Osteocyte (in vitro differentiated cells): ENCODE measurements around the gene PROM1. TPM values are rescaled to one million over a fixed set of nuclear protein-coding genes. Genes with fewer than 3 reads are reported as not detected.

Experiments used
- DNase-seq: peaks from one replicate; pipeline ENCODE4 v3.0.0; 2021; ENCODE audit warnings: mixed read lengths; ENCODE audit not compliant: unreplicated experiment; ENCODE audit errors: extremely low spot score
- H3K27ac Mint-ChIP-seq: one replicate; pipeline ENCODE4 v1.8.0; 2021; ENCODE audit warnings: mild to moderate bottlenecking, mixed read lengths; ENCODE audit not compliant: unreplicated experiment
- H3K27me3 Mint-ChIP-seq: one replicate; pipeline ENCODE4 v1.8.0; 2021; ENCODE audit warnings: mixed read lengths; ENCODE audit not compliant: unreplicated experiment
- H3K36me3 Mint-ChIP-seq: one replicate; pipeline ENCODE4 v1.8.0; 2021; ENCODE audit warnings: mixed read lengths; ENCODE audit not compliant: unreplicated experiment
- H3K4me1 Mint-ChIP-seq: one replicate; pipeline ENCODE4 v1.8.0; 2021; ENCODE audit warnings: mixed read lengths; ENCODE audit not compliant: unreplicated experiment
- H3K4me3 Mint-ChIP-seq: one replicate; pipeline ENCODE4 v1.8.0; 2021; ENCODE audit warnings: mild to moderate bottlenecking, moderate library complexity, mixed read lengths; ENCODE audit not compliant: unreplicated experiment
- H3K9me3 Mint-ChIP-seq: one replicate; pipeline ENCODE4 v1.8.0; 2021; ENCODE audit warnings: mixed read lengths; ENCODE audit not compliant: unreplicated experiment
- CTCF ChIP-seq: fragments of 200-600 bp; sonication (generic); IDR thresholded peaks from 2 replicates; pipeline ENCODE4 v1.5.0; 2021; ENCODE audit warnings: antibody characterized with exemption, mild to moderate bottlenecking, moderate library complexity
- total RNA-seq: library from RNA; stranded (reverse); gene quantifications from 2 replicates; pipeline ENCODE4 v1.2.1, GENCODE V29; 2021

The PROM1 gene
- total RNA-seq, 1 donor from 2014 or later, result not detected

DNA sequence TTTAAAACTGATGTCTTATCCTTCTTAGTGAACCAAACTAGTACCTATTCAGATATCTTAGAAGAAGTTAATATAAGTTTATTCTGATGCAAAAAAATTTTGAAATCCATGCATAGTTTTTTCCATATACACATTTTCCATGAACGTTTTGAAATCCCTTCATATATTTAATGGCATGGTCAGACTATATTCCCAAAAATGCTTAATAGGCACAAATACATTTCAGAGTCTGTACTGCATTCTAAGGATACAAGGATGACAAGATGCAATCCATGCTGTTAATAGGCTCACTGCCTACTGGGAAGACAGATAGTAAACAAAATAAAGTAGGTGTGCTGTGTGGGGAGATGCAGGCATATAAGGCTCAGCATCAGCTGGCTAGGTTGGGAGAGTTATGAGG, 33.2 kb downstream of the PROM1 start:
- TF ChIP-seq CTCF, result no peak
- Mint-ChIP-seq H3K27ac (no peak overlapping the region), H3K4me3 (no peak overlapping the region), H3K27me3 (peaks cover 43% of the 10 kb centered on the region), H3K9me3 (no peaks in the 10 kb centered on the region), H3K36me3 (no peaks in the 10 kb centered on the region), H3K4me1 (no peaks in the 10 kb centered on the region)
- no peak for DNase-seq

- no peak overlapping the region for H3K4me3 Mint-ChIP-seq
- H3K27ac Mint-ChIP-seq, result no peak overlapping the region
- no peaks in the 10 kb centered on the region for H3K9me3 Mint-ChIP-seq
- H3K27me3 Mint-ChIP-seq, result peaks cover 29% of the 10 kb centered on the region
- DNase-seq, result no peak
- TF ChIP-seq CTCF, result no peak
- H3K4me1 Mint-ChIP-seq, result no peaks in the 10 kb centered on the region
- H3K36me3 Mint-ChIP-seq, result no peaks in the 10 kb centered on the region
Measured at GRCh38 chr4:16048619-16049419, 35.0 kb downstream of the PROM1 start.

- no peaks in the 10 kb centered on the region for H3K9me3 Mint-ChIP-seq
- TF ChIP-seq CTCF, result no peak
- H3K4me1 Mint-ChIP-seq, result no peaks in the 10 kb centered on the region
- DNase-seq, result no peak
- no peaks in the 10 kb centered on the region for H3K36me3 Mint-ChIP-seq
- peaks cover 7% of the 10 kb centered on the region for H3K27me3 Mint-ChIP-seq
- H3K4me3 Mint-ChIP-seq, result no peak overlapping the region
- H3K27ac Mint-ChIP-seq, result no peak overlapping the region
Measured at GRCh38 chr4:16045687-16046086, 38.1 kb downstream of the PROM1 start.

DNA sequence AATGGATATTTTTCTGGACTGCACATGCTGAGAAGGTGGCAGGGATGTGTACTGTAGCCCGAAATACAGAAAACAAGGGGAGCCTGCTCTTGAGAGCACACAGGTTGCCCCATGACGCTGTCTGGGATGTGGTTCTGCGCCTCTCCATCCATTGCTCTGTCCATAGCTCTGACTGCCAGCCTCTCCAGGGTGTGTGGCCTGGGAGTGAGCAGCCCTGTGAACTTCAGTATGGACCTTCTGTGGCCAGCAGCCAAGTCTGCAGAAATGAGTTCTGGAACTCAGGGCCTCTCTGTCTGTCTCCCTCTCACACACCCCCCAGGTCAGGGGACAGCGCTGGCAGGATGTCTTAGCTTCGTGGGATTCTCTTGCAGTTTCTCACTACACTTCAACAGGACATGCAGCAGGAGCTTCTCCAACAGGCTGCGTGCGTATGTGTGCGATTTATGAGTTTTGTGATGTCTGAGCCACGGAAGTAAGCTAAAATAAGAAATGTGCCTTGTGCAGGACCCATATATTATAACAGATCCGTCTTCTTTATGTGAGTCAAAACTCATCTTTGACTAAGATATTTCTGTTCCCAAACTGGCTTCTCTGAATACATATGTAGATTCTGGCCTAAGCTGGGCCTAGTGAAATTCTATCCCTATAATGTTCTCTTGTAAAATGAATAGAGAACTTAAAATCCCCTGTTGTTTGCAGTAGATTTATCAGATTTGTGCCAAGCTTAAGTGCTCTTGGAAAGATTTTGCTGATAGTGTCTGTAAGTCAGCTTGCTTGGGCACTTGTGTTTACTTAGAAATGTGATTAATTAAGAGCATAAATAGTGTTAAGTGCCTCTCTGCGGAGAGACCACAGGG, 40.0 kb downstream of the PROM1 start:
- Mint-ChIP-seq H3K9me3 (no peaks in the 10 kb centered on the region), H3K4me1 (no peaks in the 10 kb centered on the region), H3K27ac (no peak overlapping the region), H3K36me3 (no peaks in the 10 kb centered on the region), H3K27me3 (peaks cover 6% of the 10 kb centered on the region), H3K4me3 (no peak overlapping the region)
- TF ChIP-seq CTCF, result no peak
- no peak for DNase-seq

- no peak for DNase-seq
- H3K9me3 Mint-ChIP-seq, result no peaks in the 10 kb centered on the region
- no peaks in the 10 kb centered on the region for H3K4me1 Mint-ChIP-seq
- no peak overlapping the region for H3K4me3 Mint-ChIP-seq
- no peaks in the 10 kb centered on the region for H3K36me3 Mint-ChIP-seq
- TF ChIP-seq CTCF, result no peak
- peaks cover 16% of the 10 kb centered on the region for H3K27me3 Mint-ChIP-seq
- H3K27ac Mint-ChIP-seq, result no peak overlapping the region
Measured at GRCh38 chr4:16039139-16039538, 44.7 kb downstream of the PROM1 start.
